GM12891 (cell line): ENCODE measurements around the gene MATN1.

Experiments used
- POLR2A ChIP-seq: IDR thresholded peaks from 2 replicates; pipeline ENCODE4 v1.6.1; 2011; ENCODE audit warnings: low read depth, low read length, control low read depth
- POLR2AphosphoS5 ChIP-seq: IDR thresholded peaks from 2 replicates; pipeline ENCODE4 v1.6.1; 2011; ENCODE audit warnings: low read depth, low read length, control low read depth
- POU2F2 ChIP-seq: IDR thresholded peaks from 2 replicates; pipeline ENCODE4 v1.6.1; 2011; ENCODE audit warnings: low read depth, mild to moderate bottlenecking, control low read depth, low read length, moderate library complexity
- SPI1 ChIP-seq: IDR thresholded peaks from 2 replicates; pipeline ENCODE4 v1.6.1; 2011; ENCODE audit warnings: low read depth, low read length, control low read depth
- TAF1 ChIP-seq: IDR thresholded peaks from 2 replicates; pipeline ENCODE4 v1.6.1; 2011; ENCODE audit warnings: low read depth, low read length, control low read depth

- TF ChIP-seq POLR2A = no peak
- TF ChIP-seq TAF1 = no peak
- no peak for TF ChIP-seq POLR2AphosphoS5
- peak; percentile 46; the same call in 1 of the 2 replicates for TF ChIP-seq SPI1
- TF ChIP-seq POU2F2 = no peak
Measured at GRCh38 chr1:30758121-30758688, 34.8 kb upstream of the MATN1 start.
